ENCODE results near the gene SLC7A11. TPM values are rescaled to one million over a fixed set of nuclear protein-coding genes. Genes with fewer than 3 reads are reported as not detected.
A peak's percentile ranks its signal among the peaks of the same experiment; 100 is the strongest.

The SLC7A11 gene
- total and polyA plus RNA-seq, 10 of the 15 experiments (the other 5 are each of a cell fraction or from before 2014, with no cell fraction given) = 1.6 to 9.8 (median 3.5) TPM

- TF ChIP-seq TCF3 (IDR thresholded peaks at IDR 0.05; ENCODE audit: borderline replicate concordance, insufficient read depth, low read depth, low read length) = peak; percentile 59; the same call in 1 of the 2 replicates
- peak; percentile 32; the same call in 1 of the 2 replicates for TF ChIP-seq CHD2 (IDR thresholded peaks at IDR 0.05; ENCODE audit: borderline replicate concordance, low read depth, low read length)
- TF ChIP-seq REST (IDR thresholded peaks at IDR 0.05; ENCODE audit: low read depth, low read length) = no peak
- 0 out of 2 replicates have a peak, but pooled peaks have one; percentile 39 for TF ChIP-seq NKRF (conservative IDR thresholded peaks at IDR 0.05)
- TF ChIP-seq ZZZ3 (IDR thresholded peaks at IDR 0.05; ENCODE audit: control insufficient read depth, insufficient read length, low read depth) = no peak
- TF ChIP-seq MXI1 (IDR thresholded peaks at IDR 0.05; ENCODE audit: low read depth, low read length) = peak; percentile 92
- TF ChIP-seq JUND (IDR thresholded peaks at IDR 0.05; ENCODE audit: low read depth, low read length) = 0 out of 2 replicates have a peak, but pooled peaks have one; percentile 55
- peak; percentile 70 for TF ChIP-seq NBN (IDR thresholded peaks at IDR 0.05)
- no peak for TF ChIP-seq DPF2 (IDR thresholded peaks at IDR 0.05)
- TF ChIP-seq STAT3 (IDR thresholded peaks at IDR 0.05; ENCODE audit: low read depth, low read length) = no peak; the same call in 1 of the 2 replicates
- TF ChIP-seq ASH2L (IDR thresholded peaks at IDR 0.05; ENCODE audit: borderline replicate concordance, low read depth) = no peak
- peak; percentile 29; the same call in 1 of the 2 replicates for TF ChIP-seq GABPA (IDR thresholded peaks at IDR 0.05; ENCODE audit: low read depth)
- TF ChIP-seq SIX5 (IDR thresholded peaks at IDR 0.05; ENCODE audit: low read depth, low read length, severe bottlenecking) = no peak
- peak; percentile 12; the same call in 1 of the 2 replicates for TF ChIP-seq SMC3 (IDR thresholded peaks at IDR 0.05; ENCODE audit: borderline replicate concordance, low read length)
- TF ChIP-seq PML (IDR thresholded peaks at IDR 0.05; ENCODE audit: low read length) = peak; percentile 73; the same call in 1 of the 2 replicates
- no peak for TF ChIP-seq SUPT20H (IDR thresholded peaks at IDR 0.05; ENCODE audit: borderline replicate concordance, control insufficient read depth, low read depth, low read length)
- peak; percentile 50 for TF ChIP-seq NFIC (IDR thresholded peaks at IDR 0.05; ENCODE audit: low read depth, low read length)
- TF ChIP-seq PKNOX1 (IDR thresholded peaks at IDR 0.05) = peak; percentile 95
- TF ChIP-seq PBX3 (IDR thresholded peaks at IDR 0.05; ENCODE audit: insufficient replicate concordance, low read depth, low read length) = peak; percentile 66
- no peak for TF ChIP-seq TCF7 (IDR thresholded peaks at IDR 0.05; ENCODE audit: borderline replicate concordance)
- peak; percentile 23 for TF ChIP-seq KLF5 (IDR thresholded peaks at IDR 0.05; ENCODE audit: partially characterized antibody)
- TF ChIP-seq HDGF (IDR thresholded peaks at IDR 0.05) = 0 out of 2 replicates have a peak, but pooled peaks have one; percentile 45
- TF ChIP-seq TAF1 (IDR thresholded peaks at IDR 0.05; ENCODE audit: borderline replicate concordance, low read depth, low read length) = peak; percentile 85
These were observed at the start of gene SLC7A11 (continued) for GRCh38 chr4:138242076-138242833.
